Calu3 (cell line): Measurements from ENCODE around the gene SPRTN. TPM values are rescaled to one million over a fixed set of nuclear protein-coding genes. Genes with fewer than 3 reads are reported as not detected.
"Not testable (repeated sequence)": the region's sequence is repeated elsewhere in the genome, so short reads cannot be mapped to it uniquely, and the experiment has no call there.

Source experiments
- BruUV-seq: library from RNA; stranded (reverse); fragments of 400-500 nt; replicated peaks from 2 replicates; lab custom pipeline; 2021; lab: Mats Ljungman, UMichigan
- CTCF ChIA-PET: fragments of 300-600 bp; sonication (Branson Sonifier 250); formaldehyde crosslinking; loops from one replicate; lab custom pipeline; 2022; ENCODE audit warnings: antibody characterized with exemption; lab: Charles Lee
- DNase-seq: peaks from one replicate; pipeline ENCODE4 v3.0.0; 2022
- H3K27ac Mint-ChIP-seq: one replicate; pipeline ENCODE4 v1.8.0; 2022; ENCODE audit warnings: mixed read lengths; ENCODE audit not compliant: unreplicated experiment
- H3K27me3 Mint-ChIP-seq: one replicate; pipeline ENCODE4 v1.8.0; 2022; ENCODE audit warnings: mixed read lengths; ENCODE audit not compliant: unreplicated experiment
- H3K36me3 Mint-ChIP-seq: one replicate; pipeline ENCODE4 v1.8.0; 2022; ENCODE audit warnings: mild to moderate bottlenecking, moderate library complexity, mixed read lengths; ENCODE audit not compliant: insufficient read depth, unreplicated experiment
- H3K4me1 Mint-ChIP-seq: one replicate; pipeline ENCODE4 v1.8.0; 2022; ENCODE audit warnings: mild to moderate bottlenecking, low read depth, mixed read lengths; ENCODE audit not compliant: unreplicated experiment
- H3K4me3 Mint-ChIP-seq: one replicate; pipeline ENCODE4 v1.8.0; 2022; ENCODE audit warnings: mild to moderate bottlenecking, low read depth, moderate library complexity, mixed read lengths; ENCODE audit not compliant: unreplicated experiment
- H3K9me3 Mint-ChIP-seq: one replicate; pipeline ENCODE4 v1.8.0; 2022; ENCODE audit warnings: low read depth, mixed read lengths; ENCODE audit not compliant: unreplicated experiment
- CTCF ChIP-seq: fragments of 200-600 bp; IDR thresholded peaks from one replicate; pipeline ENCODE4 v1.8.0; 2022; ENCODE audit warnings: antibody characterized with exemption; ENCODE audit not compliant: unreplicated experiment
- intact Hi-C: fragments of 100-400 bp; cut with micrococcal nuclease; formaldehyde crosslinking; loops from one replicate; pipeline ENCODE4 v1.10.0; 2022; ENCODE audit not compliant: unreplicated experiment
- total RNA-seq: library from RNA; stranded (reverse); gene quantifications from 2 replicates; pipeline ENCODE4 v1.2.3, GENCODE V29; 2022

The SPRTN gene
- total RNA-seq, 1 experiment from 2014 or later = 17.4 TPM

GRCh38 chr1:231340328-231341013 is 2.4 kb downstream of the SPRTN start:
- no peak for TF ChIP-seq CTCF
- Mint-ChIP-seq H3K9me3 (no peaks in the 10 kb centered on the region), H3K36me3 (peaks cover 70% of the 10 kb centered on the region), H3K27ac (no peak overlapping the region), H3K4me3 (no peak overlapping the region), H3K27me3 (no peaks in the 10 kb centered on the region), H3K4me1 (peaks cover 39% of the 10 kb centered on the region)
- no TSS peak for BruUV-seq
- intact Hi-C loops = no loop called here
- no peak for DNase-seq
- CTCF ChIA-PET = interaction anchor here (0.8 to 1.6 kb wide), 2 partner anchors 25 to 155 kb away, joined by 3 read pairs; no protein-coding TSS in a partner anchor

GRCh38 chr1:231347961-231348360 is 9.9 kb downstream of the SPRTN start:
- intact Hi-C loops = no loop called here
- no peaks in the 10 kb centered on the region for H3K9me3 Mint-ChIP-seq
- CTCF ChIA-PET = no interaction called here
- H3K27ac Mint-ChIP-seq = no peak overlapping the region
- H3K4me1 Mint-ChIP-seq = no peaks in the 10 kb centered on the region
- no peak overlapping the region for H3K4me3 Mint-ChIP-seq
- BruUV-seq = no TSS peak
- peaks cover 45% of the 10 kb centered on the region for H3K36me3 Mint-ChIP-seq
- TF ChIP-seq CTCF = no peak
- DNase-seq = no peak
- no peaks in the 10 kb centered on the region for H3K27me3 Mint-ChIP-seq

- no peaks in the 10 kb centered on the region for H3K9me3 Mint-ChIP-seq
- no peak for TF ChIP-seq CTCF
- no TSS peak for BruUV-seq
- intact Hi-C loops = no loop called here
- no peak for DNase-seq
- no peaks in the 10 kb centered on the region for H3K4me1 Mint-ChIP-seq
- no peaks in the 10 kb centered on the region for H3K27me3 Mint-ChIP-seq
- H3K27ac Mint-ChIP-seq = no peak overlapping the region
- peaks cover 44% of the 10 kb centered on the region for H3K36me3 Mint-ChIP-seq
- CTCF ChIA-PET = no interaction called here
- no peak overlapping the region for H3K4me3 Mint-ChIP-seq
Measured at GRCh38 chr1:231348442-231348841, 10.3 kb downstream of the SPRTN start.

GRCh38 chr1:231348856-231349255 is 10.8 kb downstream of the SPRTN start:
- H3K36me3 Mint-ChIP-seq = peaks cover 40% of the 10 kb centered on the region
- intact Hi-C loops, H3K27me3 Mint-ChIP-seq, DNase-seq, H3K4me3 Mint-ChIP-seq, H3K9me3 Mint-ChIP-seq, BruUV-seq, H3K27ac Mint-ChIP-seq, CTCF ChIA-PET, H3K4me1 Mint-ChIP-seq: not testable (repeated sequence)

- no peak overlapping the region for H3K27ac Mint-ChIP-seq
- H3K4me1 Mint-ChIP-seq = no peaks in the 10 kb centered on the region
- CTCF ChIA-PET = no interaction called here
- BruUV-seq = no TSS peak
- DNase-seq = no peak
- intact Hi-C loops = no loop called here
- H3K27me3 Mint-ChIP-seq = no peaks in the 10 kb centered on the region
- H3K9me3 Mint-ChIP-seq = no peaks in the 10 kb centered on the region
- H3K36me3 Mint-ChIP-seq = peaks cover 21% of the 10 kb centered on the region
- no peak for TF ChIP-seq CTCF
- H3K4me3 Mint-ChIP-seq = no peak overlapping the region
Measured at GRCh38 chr1:231351816-231352215, 13.7 kb downstream of the SPRTN start.
